MCF 10A (cell line): ENCODE results near the gene CYP2R1. TPM values are rescaled to one million over a fixed set of nuclear protein-coding genes. Genes with fewer than 3 reads are reported as not detected.
"Not testable (repeated sequence)": the region's sequence is repeated elsewhere in the genome, so short reads cannot be mapped to it uniquely, and the experiment has no call there.

ENCODE experiments used
- BruUV-seq: library from RNA; stranded (reverse); fragments of 400-500 nt; replicated peaks from 2 replicates; lab custom pipeline; 2021; lab: Mats Ljungman, UMichigan
- CTCF ChIA-PET: fragments of 300-600 bp; sonication (Branson Sonifier 250); formaldehyde crosslinking; extraction: SDS; loops from one replicate; lab custom pipeline; 2021; ENCODE audit warnings: antibody characterized with exemption, inconsistent platforms; lab: Yijun Ruan, JAX
- POLR2A ChIA-PET: fragments of 300-600, 350-650 bp; sonication (Branson Sonifier 250); formaldehyde crosslinking; extraction: SDS; loops from one replicate; lab custom pipeline; 2020; ENCODE audit warnings: antibody characterized with exemption, inconsistent platforms; lab: Yijun Ruan, JAX
- DNase-seq: peaks from one replicate; pipeline ENCODE4 v3.0.0-alpha.2; 2018; ENCODE audit not compliant: unreplicated experiment
- H3K27ac Mint-ChIP-seq: one replicate; pipeline ENCODE4 v1.8.0; 2022; ENCODE audit warnings: mild to moderate bottlenecking, low read depth, mixed read lengths; ENCODE audit not compliant: unreplicated experiment
- H3K27me3 Mint-ChIP-seq: one replicate; pipeline ENCODE4 v1.8.0; 2022; ENCODE audit warnings: mixed read lengths; ENCODE audit not compliant: insufficient read depth, unreplicated experiment
- H3K36me3 Mint-ChIP-seq: one replicate; pipeline ENCODE4 v1.8.0; 2022; ENCODE audit warnings: mild to moderate bottlenecking, moderate library complexity, mixed read lengths; ENCODE audit not compliant: insufficient read depth, unreplicated experiment
- H3K4me1 Mint-ChIP-seq: one replicate; pipeline ENCODE4 v1.8.0; 2022; ENCODE audit warnings: mixed read lengths; ENCODE audit not compliant: insufficient read depth, unreplicated experiment
- H3K4me3 Mint-ChIP-seq: one replicate; pipeline ENCODE4 v1.8.0; 2022; ENCODE audit warnings: mild to moderate bottlenecking, moderate library complexity, mixed read lengths; ENCODE audit not compliant: unreplicated experiment
- H3K9me3 Mint-ChIP-seq: one replicate; pipeline ENCODE4 v1.8.0; 2022; ENCODE audit warnings: mixed read lengths; ENCODE audit not compliant: unreplicated experiment
- intact Hi-C: fragments of 100-400 bp; cut with micrococcal nuclease; formaldehyde crosslinking; loops from 2 replicates; pipeline ENCODE4 v1.14.1; 2022
- total RNA-seq: library from RNA; stranded (reverse); gene quantifications from 2 replicates; pipeline ENCODE4 v1.2.3, GENCODE V29; 2022
- TF ChIP-seq, protein P1 (sequence below): fragments of 200-600 bp; IDR thresholded peaks from one replicate; pipeline ENCODE4 v1.8.0; 2022; ENCODE audit warnings: antibody characterized with exemption, mild to moderate bottlenecking; ENCODE audit not compliant: unreplicated experiment

Gene CYP2R1
- total RNA-seq, 1 experiment from 2014 or later = 20.5 TPM

DNA sequence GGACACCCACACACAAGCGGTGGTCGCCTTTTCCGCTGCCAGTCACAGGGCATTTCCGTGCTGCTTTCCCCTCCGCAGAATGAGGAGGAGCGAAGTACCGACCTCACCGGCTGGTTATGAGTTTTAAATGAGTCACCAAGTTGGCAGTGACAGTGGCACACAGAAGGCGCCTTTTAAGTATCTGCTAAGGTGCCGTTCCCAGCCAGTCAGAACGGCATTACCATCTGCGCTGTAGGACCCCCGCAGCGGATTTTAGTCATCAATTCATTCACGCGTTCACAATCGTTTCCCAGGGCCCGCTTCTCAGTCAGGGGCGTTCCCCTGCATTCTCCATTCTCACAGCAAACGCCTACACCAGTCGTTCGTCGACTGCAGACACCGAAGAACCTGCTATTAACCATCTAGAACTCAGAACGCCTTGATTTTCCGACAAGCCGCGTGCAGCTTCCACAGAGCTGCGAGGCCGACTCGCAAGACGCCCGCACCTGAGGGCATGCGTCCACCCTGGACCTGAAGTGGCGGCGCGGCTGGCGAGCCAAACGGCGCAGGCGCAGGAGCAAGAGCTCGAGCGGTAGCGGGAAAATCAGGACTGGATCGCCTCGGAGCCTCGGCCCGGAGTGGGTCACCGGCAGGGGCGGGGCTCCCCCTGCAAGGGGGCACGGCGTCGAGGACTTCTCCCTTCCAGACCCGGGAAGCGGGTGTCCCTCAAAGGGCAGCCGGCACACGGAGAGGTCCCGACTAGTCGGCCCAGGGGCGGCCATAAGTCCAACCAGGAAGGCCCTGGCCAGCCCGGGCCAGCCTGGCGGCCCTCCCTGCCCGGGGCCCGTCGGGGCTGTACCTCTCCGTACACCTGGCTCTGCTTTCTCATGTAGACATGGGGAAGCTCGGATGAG is 642 bp downstream of the CYP2R1 start:
- Mint-ChIP-seq H3K4me1 (peaks cover 39% of the 10 kb centered on the region), H3K27me3 (no peaks in the 10 kb centered on the region), H3K36me3 (peaks cover 7% of the 10 kb centered on the region), H3K9me3 (no peaks in the 10 kb centered on the region), H3K27ac (peak overlapping the region; percentile 77), H3K4me3 (peak overlapping the region; percentile 94)
- TF ChIP-seq, protein P1, sequence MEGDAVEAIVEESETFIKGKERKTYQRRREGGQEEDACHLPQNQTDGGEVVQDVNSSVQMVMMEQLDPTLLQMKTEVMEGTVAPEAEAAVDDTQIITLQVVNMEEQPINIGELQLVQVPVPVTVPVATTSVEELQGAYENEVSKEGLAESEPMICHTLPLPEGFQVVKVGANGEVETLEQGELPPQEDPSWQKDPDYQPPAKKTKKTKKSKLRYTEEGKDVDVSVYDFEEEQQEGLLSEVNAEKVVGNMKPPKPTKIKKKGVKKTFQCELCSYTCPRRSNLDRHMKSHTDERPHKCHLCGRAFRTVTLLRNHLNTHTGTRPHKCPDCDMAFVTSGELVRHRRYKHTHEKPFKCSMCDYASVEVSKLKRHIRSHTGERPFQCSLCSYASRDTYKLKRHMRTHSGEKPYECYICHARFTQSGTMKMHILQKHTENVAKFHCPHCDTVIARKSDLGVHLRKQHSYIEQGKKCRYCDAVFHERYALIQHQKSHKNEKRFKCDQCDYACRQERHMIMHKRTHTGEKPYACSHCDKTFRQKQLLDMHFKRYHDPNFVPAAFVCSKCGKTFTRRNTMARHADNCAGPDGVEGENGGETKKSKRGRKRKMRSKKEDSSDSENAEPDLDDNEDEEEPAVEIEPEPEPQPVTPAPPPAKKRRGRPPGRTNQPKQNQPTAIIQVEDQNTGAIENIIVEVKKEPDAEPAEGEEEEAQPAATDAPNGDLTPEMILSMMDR = no peak
- BruUV-seq = TSS peak; percentile 65
- intact Hi-C loops = loop anchor here (5.0 kb wide), 1 partner anchor 369 kb away; the partner anchor contains the start of gene PSMA1
- POLR2A ChIA-PET = interaction anchor here (0.7 to 4.2 kb wide), 27 partner anchors 9 to 391 kb away, joined by 3 to 19 read pairs (median 4); partner anchors contain the start of genes COPB1 and PSMA1
- peak; percentile 91 for DNase-seq
- CTCF ChIA-PET = interaction anchor here (0.6 to 5.9 kb wide), 7 partner anchors 11 to 371 kb away, joined by 3 to 54 read pairs (median 4); no protein-coding TSS in a partner anchor

- CTCF ChIA-PET = no interaction called here
- Mint-ChIP-seq H3K4me3 (no peak overlapping the region), H3K4me1 (peaks cover 25% of the 10 kb centered on the region), H3K27ac (no peak overlapping the region), H3K27me3 (no peaks in the 10 kb centered on the region), H3K36me3 (peaks cover 6% of the 10 kb centered on the region), H3K9me3 (no peaks in the 10 kb centered on the region)
- POLR2A ChIA-PET = no interaction called here
- BruUV-seq = no TSS peak
- intact Hi-C loops = no loop called here
- DNase-seq = no peak
- TF ChIP-seq, protein P1 = no peak
Measured at GRCh38 chr11:14886513-14886912, 5.5 kb downstream of the CYP2R1 start.

GRCh38 chr11:14884667-14885273 is 7.3 kb downstream of the CYP2R1 start:
- Mint-ChIP-seq H3K4me1 (peaks cover 25% of the 10 kb centered on the region), H3K36me3 (peaks cover 6% of the 10 kb centered on the region), H3K4me3 (no peak overlapping the region), H3K27me3 (no peaks in the 10 kb centered on the region), H3K27ac (no peak overlapping the region), H3K9me3 (no peaks in the 10 kb centered on the region)
- DNase-seq = no peak
- intact Hi-C loops = no loop called here
- TF ChIP-seq, protein P1 = no peak
- POLR2A ChIA-PET = no interaction called here
- BruUV-seq = no TSS peak
- CTCF ChIA-PET = no interaction called here

DNA sequence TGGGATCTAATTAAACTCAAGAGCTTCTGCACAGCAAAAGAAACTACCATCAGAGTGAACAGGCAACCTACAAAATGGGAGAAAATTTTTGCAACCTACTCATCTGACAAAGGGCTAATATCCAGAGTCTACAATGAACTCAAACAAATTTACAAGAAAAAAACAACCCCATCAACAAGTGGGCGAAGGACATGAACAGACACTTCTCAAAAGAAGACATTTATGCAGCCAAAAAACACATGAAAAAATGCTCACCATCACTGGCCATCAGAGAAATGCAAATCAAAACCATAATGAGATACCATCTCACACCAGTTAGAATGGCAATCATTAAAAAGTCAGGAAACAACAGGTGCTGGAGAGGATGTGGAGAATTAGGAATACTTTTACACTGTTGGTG is 8.3 kb downstream of the CYP2R1 start:
- BruUV-seq, H3K27ac Mint-ChIP-seq, DNase-seq, POLR2A ChIA-PET, H3K27me3 Mint-ChIP-seq, intact Hi-C loops, H3K4me3 Mint-ChIP-seq, H3K9me3 Mint-ChIP-seq, CTCF ChIA-PET: not testable (repeated sequence)
- peaks cover 13% of the 10 kb centered on the region for H3K36me3 Mint-ChIP-seq
- peaks cover 25% of the 10 kb centered on the region for H3K4me1 Mint-ChIP-seq
